H9 (cell line): ENCODE data around the gene KRTAP1-1. TPM values are rescaled to one million over a fixed set of nuclear protein-coding genes. Genes with fewer than 3 reads are reported as not detected.

Source experiments
- DNase-seq: peaks from one replicate; pipeline ENCODE4 v3.0.0-alpha.2; 2017
- H2AFZ ChIP-seq: one replicate; pipeline ENCODE4 v1.6.1; 2013; ENCODE audit warnings: mild to moderate bottlenecking, low read length, control low read depth, moderate library complexity
- H2AK5ac ChIP-seq: 2 replicates; pipeline ENCODE4 v1.6.1; 2013; ENCODE audit warnings: low read length, control low read depth, mixed read lengths; ENCODE audit not compliant: insufficient read length
- H2BK120ac ChIP-seq: one replicate; pipeline ENCODE4 v1.6.1; 2013; ENCODE audit warnings: low read depth, mild to moderate bottlenecking, low read length, control low read depth, inconsistent platforms; ENCODE audit not compliant: poor library complexity, severe bottlenecking
- H2BK12ac ChIP-seq: 2 replicates; pipeline ENCODE4 v1.6.1; 2013; ENCODE audit warnings: low read length, control low read depth, mixed read lengths, low read depth; ENCODE audit not compliant: insufficient read length
- H2BK15ac ChIP-seq: 2 replicates; pipeline ENCODE4 v1.6.1; 2013; ENCODE audit warnings: low read depth, low read length, control low read depth
- H2BK20ac ChIP-seq: one replicate; pipeline ENCODE4 v1.6.1; 2013; ENCODE audit warnings: low read depth, mild to moderate bottlenecking, low read length, control low read depth, inconsistent platforms; ENCODE audit not compliant: poor library complexity, severe bottlenecking
- H2BK5ac ChIP-seq: 2 replicates; pipeline ENCODE4 v1.6.1; 2013; ENCODE audit warnings: low read length, control low read depth, mixed read lengths; ENCODE audit not compliant: insufficient read length
- H3K14ac ChIP-seq: 2 replicates; pipeline ENCODE4 v1.6.1; 2013; ENCODE audit warnings: low read length, control low read depth; ENCODE audit not compliant: insufficient read depth
- H3K18ac ChIP-seq: 2 replicates; pipeline ENCODE4 v1.6.1; 2013; ENCODE audit warnings: low read depth, mild to moderate bottlenecking, mixed read lengths, low read length, control low read depth; ENCODE audit not compliant: insufficient read length
- H3K23ac ChIP-seq: 2 replicates; pipeline ENCODE4 v1.6.1; 2013; ENCODE audit warnings: low read length, control low read depth, mixed read lengths, low read depth; ENCODE audit not compliant: insufficient read length
- H3K23me2 ChIP-seq: 2 replicates; pipeline ENCODE4 v1.6.1; 2013; ENCODE audit warnings: low read depth, mild to moderate bottlenecking, mixed read lengths, low read length, control low read depth; ENCODE audit not compliant: insufficient read length, poor library complexity, severe bottlenecking
- H3K27ac ChIP-seq: 2 replicates; pipeline ENCODE4 v1.5.1; 2013; ENCODE audit warnings: low read length, control low read depth, mixed read lengths, low read depth; ENCODE audit not compliant: insufficient read length
- H3K27me3 ChIP-seq: 2 replicates; pipeline ENCODE4 v1.6.1; 2013; ENCODE audit warnings: low read length, control low read depth, inconsistent platforms; ENCODE audit not compliant: insufficient read depth
- H3K4ac ChIP-seq: 2 replicates; pipeline ENCODE4 v1.6.1; 2013; ENCODE audit warnings: low read depth, mild to moderate bottlenecking, control low read depth, inconsistent platforms, low read length, moderate library complexity
- H3K4me1 ChIP-seq: 2 replicates; pipeline ENCODE4 v1.6.1; 2013; ENCODE audit warnings: low read length, control low read depth, inconsistent platforms; ENCODE audit not compliant: insufficient read depth
- H3K4me2 ChIP-seq: 2 replicates; pipeline ENCODE4 v1.6.1; 2013; ENCODE audit warnings: low read length, control low read depth, mixed read lengths; ENCODE audit not compliant: insufficient read length, insufficient read depth
- H3K56ac ChIP-seq: 2 replicates; pipeline ENCODE4 v1.6.1; 2013; ENCODE audit warnings: low read depth, mild to moderate bottlenecking, mixed read lengths, low read length, control low read depth; ENCODE audit not compliant: insufficient read length
- H3K79me1 ChIP-seq: 2 replicates; pipeline ENCODE4 v1.6.1; 2013; ENCODE audit warnings: low read depth, mild to moderate bottlenecking, moderate library complexity, low read length, control low read depth, inconsistent platforms; ENCODE audit not compliant: insufficient read depth, poor library complexity, severe bottlenecking
- H3K79me2 ChIP-seq: 2 replicates; pipeline ENCODE4 v1.6.1; 2013; ENCODE audit warnings: low read length, control low read depth, inconsistent platforms; ENCODE audit not compliant: insufficient read depth
- H3K9ac ChIP-seq: 2 replicates; pipeline ENCODE4 v1.6.1; 2013; ENCODE audit warnings: low read length, control low read depth, mixed read lengths; ENCODE audit not compliant: insufficient read length; ENCODE audit errors: extremely low read depth
- H3K9me3 ChIP-seq: one replicate; pipeline ENCODE4 v1.6.1; 2013; ENCODE audit warnings: low read depth, low read length, inconsistent platforms; ENCODE audit not compliant: control insufficient read depth
- H3T11ph ChIP-seq: one replicate; pipeline ENCODE4 v1.6.1; 2013; ENCODE audit warnings: mild to moderate bottlenecking, low read length, control low read depth, inconsistent platforms
- H4K20me1 ChIP-seq: one replicate; pipeline ENCODE4 v1.6.1; 2013; ENCODE audit not compliant: control insufficient read depth, insufficient read length, insufficient read depth
- H4K5ac ChIP-seq: 2 replicates; pipeline ENCODE4 v1.6.1; 2013; ENCODE audit warnings: low read depth, mild to moderate bottlenecking, mixed read lengths, low read length, control low read depth; ENCODE audit not compliant: insufficient read length
- H4K8ac ChIP-seq: replicated peaks from 2 replicates; pipeline ENCODE4 v1.6.1; 2013; ENCODE audit warnings: low read length, control low read depth, mixed read lengths, low read depth; ENCODE audit not compliant: insufficient read length
- H4K91ac ChIP-seq: 2 replicates; pipeline ENCODE4 v1.6.1; 2013; ENCODE audit warnings: low read depth, mild to moderate bottlenecking, moderate library complexity, mixed read lengths, low read length, control low read depth; ENCODE audit not compliant: insufficient read length
- H3K27ac Mint-ChIP-seq, 3 experiments: 2 replicates in 2 of 3; 3 replicates in 1 of 3; pipeline ENCODE4 v1.8.0; 2020 to 2021; ENCODE audit warnings: mixed read lengths in 3 of 3, mild to moderate bottlenecking in 1 of 3, moderate library complexity in 1 of 3
- H3K27me3 Mint-ChIP-seq: 2 replicates; pipeline ENCODE4 v1.8.0; 2021; ENCODE audit warnings: low read depth, mild to moderate bottlenecking, moderate library complexity, mixed read lengths
- H3K36me3 Mint-ChIP-seq, 3 experiments: 2 replicates in 2 of 3; 3 replicates in 1 of 3; pipeline ENCODE4 v1.8.0; 2020 to 2021; ENCODE audit warnings: low read depth in 3 of 3, mixed read lengths in 3 of 3; ENCODE audit not compliant: insufficient read depth in 1 of 3
- H3K4me1 Mint-ChIP-seq, 2 experiments: 2 replicates each; pipeline ENCODE4 v1.8.0; 2020; ENCODE audit warnings: mixed read lengths in 2 of 2
- H3K4me3 Mint-ChIP-seq, 2 experiments: 2 replicates in 1 of 2; 3 replicates in 1 of 2; pipeline ENCODE4 v1.8.0; 2020 to 2021; ENCODE audit warnings: mild to moderate bottlenecking in 2 of 2, mixed read lengths in 2 of 2, moderate library complexity in 1 of 2
- H3K9me3 Mint-ChIP-seq, 2 experiments: 2 replicates in 1 of 2; 3 replicates in 1 of 2; pipeline ENCODE4 v1.8.0; 2020; ENCODE audit warnings: mild to moderate bottlenecking in 2 of 2, mixed read lengths in 2 of 2, moderate library complexity in 1 of 2
- WGBS: extraction: QIAGEN DNeasy Blood & Tissue Kit; methylation state at CpG from one replicate; pipeline ENCODE4 v1.1.7; 2013; ENCODE audit warnings: missing lambda C conversion rate, low lambda C conversion rate, mixed read lengths; ENCODE audit not compliant: insufficient read length; ENCODE audit errors: extremely low coverage; 5-methylcytosine and 5-hydroxymethylcytosine counted together
- total RNA-seq: library from RNA; stranded (reverse); gene quantifications from 2 replicates; pipeline ENCODE4 v1.2.1, GENCODE V29; 2021
- TF ChIP-seq, protein P1 (sequence below): fragments of 200-600 bp; sonication (generic); conservative IDR thresholded peaks from 3 replicates; pipeline ENCODE4 v1.8.0; 2021; ENCODE audit warnings: antibody characterized with exemption, mild to moderate bottlenecking

KRTAP1-1 gene
- total RNA-seq, 1 experiment from 2014 or later = not detected

GRCh38 chr17:40993084-40993483, 48.2 kb downstream of the KRTAP1-1 start:
- H2AFZ ChIP-seq = no peak overlapping the region
- no peak overlapping the region for H3K4ac ChIP-seq
- TF ChIP-seq, protein P1, sequence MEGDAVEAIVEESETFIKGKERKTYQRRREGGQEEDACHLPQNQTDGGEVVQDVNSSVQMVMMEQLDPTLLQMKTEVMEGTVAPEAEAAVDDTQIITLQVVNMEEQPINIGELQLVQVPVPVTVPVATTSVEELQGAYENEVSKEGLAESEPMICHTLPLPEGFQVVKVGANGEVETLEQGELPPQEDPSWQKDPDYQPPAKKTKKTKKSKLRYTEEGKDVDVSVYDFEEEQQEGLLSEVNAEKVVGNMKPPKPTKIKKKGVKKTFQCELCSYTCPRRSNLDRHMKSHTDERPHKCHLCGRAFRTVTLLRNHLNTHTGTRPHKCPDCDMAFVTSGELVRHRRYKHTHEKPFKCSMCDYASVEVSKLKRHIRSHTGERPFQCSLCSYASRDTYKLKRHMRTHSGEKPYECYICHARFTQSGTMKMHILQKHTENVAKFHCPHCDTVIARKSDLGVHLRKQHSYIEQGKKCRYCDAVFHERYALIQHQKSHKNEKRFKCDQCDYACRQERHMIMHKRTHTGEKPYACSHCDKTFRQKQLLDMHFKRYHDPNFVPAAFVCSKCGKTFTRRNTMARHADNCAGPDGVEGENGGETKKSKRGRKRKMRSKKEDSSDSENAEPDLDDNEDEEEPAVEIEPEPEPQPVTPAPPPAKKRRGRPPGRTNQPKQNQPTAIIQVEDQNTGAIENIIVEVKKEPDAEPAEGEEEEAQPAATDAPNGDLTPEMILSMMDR = no peak
- no peak overlapping the region for H2BK5ac ChIP-seq
- no peak overlapping the region for H3T11ph ChIP-seq
- no peak overlapping the region for H3K14ac ChIP-seq
- H3K18ac ChIP-seq = no peak overlapping the region
- H4K5ac ChIP-seq = no peak overlapping the region
- no peak overlapping the region for H3K23ac ChIP-seq
- WGBS = no CpG with 5 or more reads among the region's 2 CpGs
- H2AK5ac ChIP-seq = no peak overlapping the region
- H2BK12ac ChIP-seq = no peak overlapping the region
- H3K27me3 ChIP-seq = no peaks in the 10 kb centered on the region
- Mint-ChIP-seq H3K9me3 (no peaks in the 10 kb centered on the region), H3K27ac (no peak overlapping the region), H3K4me3 (no peak overlapping the region), H3K4me1 (peaks cover 0 to 3% of the 10 kb centered on the region in 2 experiments; a peak in 1 of 4 replicates), H3K27me3 (no peaks in the 10 kb centered on the region; the same call in 1 of the 2 replicates), H3K36me3 (no peaks in the 10 kb centered on the region; a peak in 1 of 7 replicates)
- no peak overlapping the region for H2BK120ac ChIP-seq
- H2BK20ac ChIP-seq = no peak overlapping the region
- H3K79me2 ChIP-seq = no peaks in the 10 kb centered on the region
- no peaks in the 10 kb centered on the region for H3K79me1 ChIP-seq
- no peaks in the 10 kb centered on the region for H3K23me2 ChIP-seq
- H3K9ac ChIP-seq = no peak overlapping the region
- H3K56ac ChIP-seq = no peak overlapping the region
- no peak for DNase-seq
- H4K91ac ChIP-seq = no peak overlapping the region
- no peak overlapping the region for H3K27ac ChIP-seq
- no peaks in the 10 kb centered on the region for H3K4me1 ChIP-seq
- H2BK15ac ChIP-seq = no peak overlapping the region
- H3K4me2 ChIP-seq = no peak overlapping the region
- no peaks in the 10 kb centered on the region for H3K9me3 ChIP-seq
- H4K20me1 ChIP-seq = no peaks in the 10 kb centered on the region
- H4K8ac ChIP-seq = no peak overlapping the region
